Upper lobe of left lung (tissue), 4 donors: Measurements from ENCODE around the gene NF2.

Experiments used
- CTCF ChIP-seq, 6 experiments: fragments of 450-650 bp in 4 of 6; fragments of 200-600 bp in 2 of 6; sonication (generic) in 2 of 6; IDR thresholded peaks; one replicate each; pipeline ENCODE4 v1.5.1; 2016 to 2019; ENCODE audit warnings: antibody characterized with exemption in 6 of 6
- POLR2A ChIP-seq, 4 donors: fragments of 450-650 bp; IDR thresholded peaks; one replicate each; pipeline ENCODE4 v1.5.1; 2016 to 2017; ENCODE audit warnings: antibody characterized with exemption in 4 of 4, mild to moderate bottlenecking in 2 of 4
- POLR2AphosphoS5 ChIP-seq, 2 donors: sonication (generic); formaldehyde crosslinking; IDR thresholded peaks; one replicate each; pipeline ENCODE4 v1.5.1; 2017; ENCODE audit warnings: antibody characterized with exemption in 2 of 2

GRCh38 chr22:29739346-29739875, 136.0 kb downstream of the NF2 start:
- no peak for TF ChIP-seq CTCF (IDR thresholded peaks at IDR 0.05)
- TF ChIP-seq POLR2AphosphoS5 (IDR thresholded peaks at IDR 0.05): no peak
- TF ChIP-seq POLR2A (IDR thresholded peaks at IDR 0.05): no peak
